ENCODE measurements around the gene ZNF213.

DNA sequence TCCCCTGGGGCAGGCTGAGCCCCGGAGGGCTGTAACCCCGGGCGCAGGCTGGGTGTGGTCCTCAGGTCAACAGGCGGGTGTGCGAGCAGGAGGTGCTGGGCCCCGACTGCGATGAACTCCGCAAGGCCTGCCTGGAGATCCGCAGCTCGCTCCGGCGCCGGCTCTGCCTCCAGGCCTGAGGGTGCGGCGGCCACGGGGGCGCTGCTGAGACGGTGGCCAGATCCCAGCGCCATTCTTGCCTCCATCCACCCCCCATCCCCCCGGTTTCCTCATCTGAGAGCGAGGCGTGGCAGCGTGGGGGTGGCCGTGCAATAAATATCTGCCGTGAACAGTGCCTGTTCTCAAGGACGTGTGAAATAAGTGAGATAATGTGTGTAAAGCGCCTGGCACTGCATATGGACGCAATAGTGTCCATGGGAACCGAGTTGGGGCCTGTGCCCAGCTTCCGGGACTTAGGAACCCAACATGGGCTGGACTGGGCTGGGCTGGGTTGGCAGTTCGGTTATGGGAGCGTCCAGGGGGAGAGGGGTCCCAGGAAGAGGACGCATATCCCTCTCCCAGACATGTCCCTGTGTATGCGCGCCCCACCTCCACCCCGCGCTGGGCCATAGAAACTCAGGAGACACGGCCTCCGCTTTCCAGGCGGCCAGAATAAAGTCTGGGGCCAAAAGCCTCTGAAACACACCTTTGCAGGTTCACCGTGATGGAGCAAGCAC lies 15.0 kb downstream of the ZNF213 start:
- TF ChIP-seq CTCF (IDR thresholded peaks at IDR 0.05; ENCODE audit: low read depth, low read length) (peak; percentile 44), MAX (IDR thresholded peaks at IDR 0.05; ENCODE audit: low read depth, low read length) (no peak; the same call in 1 of the 2 replicates), POLR2A (IDR thresholded peaks at IDR 0.05; ENCODE audit: extremely low read depth, insufficient read length) (no peak), MYC (IDR thresholded peaks at IDR 0.05; ENCODE audit: low read depth, low read length) (peak; percentile 68; the same call in 1 of the 2 replicates)

Measured in NB4 (cell line).